HG03342 (cell line): ENCODE data around the gene SELENOK.

Source experiments
- ATAC-seq: cut with Tn5 transposase; IDR thresholded peaks from one replicate; pipeline ENCODE4 v1.9.1; 2021; ENCODE audit warnings: mild to moderate bottlenecking, moderate library complexity; ENCODE audit not compliant: unreplicated experiment

SELENOK gene

GRCh38 chr3:53884623-53885022 lies 7.0 kb downstream of the SELENOK start:
- ATAC-seq: no peak

- no peak for ATAC-seq
Measured at GRCh38 chr3:53883008-53883407, 8.7 kb downstream of the SELENOK start.

- ATAC-seq: peak; percentile 76
Measured at GRCh38 chr3:53881691-53882593, 9.7 kb downstream of the SELENOK start, which contains the start of gene ACTR8. TSS of gene ACTR8 (minus strand) at chr3:53882152. CDS start at chr3:53882101, 51 bp downstream.

- no peak for ATAC-seq
Measured at GRCh38 chr3:53880396-53881345, 11.0 kb downstream of the SELENOK start.

GRCh38 chr3:53865732-53866499 lies 25.7 kb downstream of the SELENOK start:
- ATAC-seq: no peak

GRCh38 chr3:53863145-53863544 lies 28.5 kb downstream of the SELENOK start:
- ATAC-seq: no peak

GRCh38 chr3:53862241-53862640 lies 29.4 kb downstream of the SELENOK start:
- no peak for ATAC-seq

GRCh38 chr3:53860196-53860595 lies 31.5 kb downstream of the SELENOK start:
- ATAC-seq: no peak

GRCh38 chr3:53859178-53859577 lies 32.5 kb downstream of the SELENOK start:
- ATAC-seq: no peak

GRCh38 chr3:53858096-53858741 lies 33.4 kb downstream of the SELENOK start:
- no peak for ATAC-seq

GRCh38 chr3:53856964-53857363 lies 34.7 kb downstream of the SELENOK start:
- ATAC-seq: no peak

- no peak for ATAC-seq
Measured at GRCh38 chr3:53850895-53851294, 40.8 kb downstream of the SELENOK start.

- ATAC-seq: no peak
Measured at GRCh38 chr3:53849916-53850315, 41.7 kb downstream of the SELENOK start.

GRCh38 chr3:53846851-53847155 lies 44.9 kb downstream of the SELENOK start:
- no peak for ATAC-seq

GRCh38 chr3:53846134-53846850 lies 45.4 kb downstream of the SELENOK start, which contains the start of the genes CHDH and IL17RB:
TSS of gene CHDH (minus strand) at chr3:53846419. CDS start at chr3:53824008, 22,411 bp downstream.
TSS of gene IL17RB (plus strand) at chr3:53846568. CDS start at chr3:53846589, 21 bp downstream.
- ATAC-seq: peak; percentile 42

- ATAC-seq: no peak
Measured at GRCh38 chr3:53845881-53846133, 45.9 kb downstream of the SELENOK start.

- no peak for ATAC-seq
Measured at GRCh38 chr3:53845103-53845880, 46.4 kb downstream of the SELENOK start.

- peak; percentile 3 for ATAC-seq
Measured at GRCh38 chr3:53844262-53845102, 47.2 kb downstream of the SELENOK start.
